ENCODE results near the gene BRSK2.

BRSK2 gene

DNA sequence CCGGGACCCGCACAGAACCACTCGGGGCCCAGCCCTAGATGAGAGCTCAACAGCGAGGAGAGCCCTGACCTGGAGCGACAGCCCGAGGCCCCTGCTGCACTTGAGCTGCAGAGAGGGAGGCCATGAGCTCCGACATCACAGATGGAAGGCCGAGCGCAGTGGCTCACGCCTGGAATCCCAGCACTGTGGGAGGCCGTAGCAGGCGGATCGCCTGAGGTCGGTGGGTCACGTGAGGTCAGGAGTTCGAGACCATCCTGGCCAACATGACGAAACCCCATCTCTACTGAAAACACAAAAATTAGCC, 13.8 kb upstream of the BRSK2 start:
- DNase-seq (ENCODE audit: low spot score) = no peak

DNA sequence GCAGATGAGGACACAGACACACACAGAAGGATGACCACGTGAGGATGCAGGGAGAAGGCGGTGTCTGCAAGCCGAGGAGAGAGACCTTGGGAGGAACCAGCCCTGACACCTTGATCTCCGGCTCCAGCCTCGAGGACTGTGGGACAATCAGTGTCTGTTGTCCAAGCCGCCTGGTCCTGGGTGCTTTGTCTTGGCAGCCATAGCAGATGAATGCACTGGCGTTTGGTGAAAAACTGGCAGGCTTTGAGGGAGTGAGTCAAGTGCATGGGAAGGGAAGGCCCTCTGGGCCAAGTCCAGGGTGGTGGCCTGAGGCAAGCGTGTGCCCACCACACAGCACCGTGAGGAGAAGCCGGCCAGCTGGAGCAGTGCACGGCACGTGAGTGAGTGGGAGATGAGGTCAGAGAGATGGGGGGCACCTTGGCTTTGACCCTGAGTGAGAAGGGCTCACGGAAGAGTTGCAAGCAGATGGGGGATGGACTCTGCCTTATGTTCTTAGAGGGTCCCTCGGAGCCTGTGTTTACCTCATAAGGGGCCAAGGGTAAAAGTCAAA, 12.4 kb upstream of the BRSK2 start:
- DNase-seq (ENCODE audit: low spot score) = no peak

- no peak for DNase-seq (ENCODE audit: low spot score)
Observed at GRCh38 chr11:1381793-1382425, 7.8 kb upstream of the BRSK2 start.

GRCh38 chr11:1382429-1382828, 7.3 kb upstream of the BRSK2 start:
- no peak for DNase-seq (ENCODE audit: low spot score)

- peak; percentile 75 for DNase-seq (ENCODE audit: low spot score)
Observed at GRCh38 chr11:1382831-1383607, 6.7 kb upstream of the BRSK2 start.

DNA sequence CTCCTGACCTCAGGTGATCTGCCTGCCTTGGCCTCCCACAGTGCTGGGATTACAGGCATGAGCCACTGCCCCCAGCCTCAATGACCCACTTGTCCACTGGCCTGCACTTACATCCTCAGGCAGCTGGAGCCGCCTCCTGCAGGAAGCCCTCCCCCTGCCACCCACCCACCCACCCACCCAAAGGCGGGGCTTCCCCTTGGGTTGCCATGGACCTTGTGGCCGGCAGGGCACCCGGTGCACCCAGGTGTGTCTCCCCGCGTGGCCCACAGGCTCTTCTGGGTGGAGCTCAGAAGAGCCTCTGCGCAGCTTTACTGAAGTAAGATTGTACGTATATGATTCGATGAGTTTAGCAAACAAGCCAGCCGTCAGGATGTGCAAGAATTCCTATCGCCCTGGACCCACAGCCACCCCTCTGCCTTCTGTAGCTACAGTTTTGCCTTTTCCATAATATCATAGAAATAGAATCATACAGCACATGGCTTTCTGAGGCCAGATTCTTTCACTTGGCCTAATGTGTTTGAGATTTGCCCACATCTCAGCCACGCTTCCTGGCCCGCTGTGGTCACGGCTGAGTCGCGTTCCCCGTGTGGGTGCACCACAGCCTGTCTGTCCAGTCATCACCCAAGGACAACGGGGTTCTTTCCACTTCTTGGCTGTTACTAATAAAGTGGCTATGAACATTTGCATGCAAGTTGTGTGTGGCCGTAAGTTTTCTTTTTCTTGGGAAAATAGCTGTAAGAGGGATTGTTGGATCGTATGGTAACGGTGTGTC, 5.3 kb upstream of the BRSK2 start:
- no peak for DNase-seq (ENCODE audit: low spot score)

GRCh38 chr11:1387521-1387920, 2.2 kb upstream of the BRSK2 start:
- no peak for DNase-seq (ENCODE audit: low spot score)

GRCh38 chr11:1387961-1388762, 1.6 kb upstream of the BRSK2 start:
- DNase-seq (ENCODE audit: low spot score) = no peak

GRCh38 chr11:1388763-1389102, 1.0 kb upstream of the BRSK2 start:
- DNase-seq (ENCODE audit: low spot score) = no peak

- DNase-seq (ENCODE audit: low spot score) = peak; percentile 95
Observed at GRCh38 chr11:1389103-1389931, 417 bp upstream of the BRSK2 start.

DNA sequence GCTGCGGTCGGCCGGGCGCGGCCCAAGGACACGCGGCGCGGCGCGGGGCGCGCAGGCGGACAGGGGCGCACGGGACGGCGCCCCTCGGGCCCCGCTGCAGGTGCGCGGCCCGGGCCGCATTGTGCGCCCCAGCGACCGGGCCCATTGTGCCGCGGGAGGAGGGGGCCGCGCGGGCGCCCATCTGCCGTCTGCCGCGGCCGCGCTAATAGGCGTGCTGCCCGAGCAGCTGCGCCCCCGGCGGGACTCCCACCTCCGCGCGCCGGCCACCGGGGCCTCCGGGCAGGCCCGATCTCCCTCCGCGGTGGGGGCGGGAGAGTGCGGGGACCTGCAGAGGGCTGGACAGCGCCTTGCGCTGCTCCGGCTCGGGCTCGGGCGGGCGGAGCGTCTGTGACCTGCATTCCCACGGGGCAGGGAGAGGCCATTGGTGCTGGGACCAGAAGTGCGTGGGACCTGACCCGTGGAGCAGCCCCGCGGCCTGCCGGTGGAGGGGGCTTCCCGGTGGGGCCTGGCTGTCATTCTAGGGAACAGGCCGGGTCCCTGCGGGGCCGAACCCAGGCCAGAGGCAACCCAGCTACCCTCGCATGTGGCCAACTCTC, 933 bp downstream of the BRSK2 start:
- peak; percentile 56 for DNase-seq (ENCODE audit: low spot score)

DNA sequence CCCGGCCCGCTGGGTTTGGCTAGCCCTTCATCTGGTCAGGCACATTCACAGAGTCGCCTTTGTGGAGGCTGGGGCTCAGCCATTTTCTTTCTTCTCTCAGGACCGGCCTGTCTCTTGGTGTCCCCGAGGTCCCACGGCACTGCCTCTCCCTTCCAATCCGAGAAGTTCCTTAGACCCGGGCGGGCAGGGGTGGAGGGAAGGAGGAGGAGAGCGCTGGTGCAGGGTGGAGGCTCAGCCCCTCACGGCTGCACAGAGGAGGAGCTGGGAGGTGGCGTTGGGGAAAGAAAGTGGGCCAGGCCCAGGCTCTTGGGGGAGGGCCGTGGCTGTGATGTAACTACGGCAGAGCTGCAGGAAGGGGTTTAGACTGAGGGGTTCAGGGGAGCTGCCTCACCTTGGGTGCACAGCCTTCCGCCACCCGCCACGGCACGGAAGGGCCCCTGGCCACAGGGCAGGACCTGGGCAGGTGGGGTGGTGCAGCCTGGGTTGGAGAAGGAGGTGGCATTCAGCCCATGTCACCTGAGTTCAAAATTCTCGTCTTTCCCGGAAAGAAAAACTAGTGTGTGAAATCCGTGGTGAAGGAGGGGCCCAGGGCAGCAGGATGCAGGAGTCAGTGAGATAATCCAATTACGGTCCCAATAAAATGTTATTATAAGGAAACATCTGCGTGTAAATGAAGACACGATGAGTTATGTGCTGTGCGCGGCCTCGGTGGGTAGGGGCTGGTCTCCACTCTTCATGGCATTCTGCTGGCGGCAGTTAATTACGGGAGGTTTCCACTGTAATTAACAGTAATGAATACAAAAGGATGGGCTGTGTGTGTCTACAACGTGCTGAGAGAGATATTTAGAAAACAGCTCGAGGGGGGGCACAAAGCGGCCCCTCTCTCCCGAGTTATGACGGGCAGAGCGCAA, 1.7 kb downstream of the BRSK2 start:
- DNase-seq (ENCODE audit: low spot score) = peak; percentile 62

- DNase-seq (ENCODE audit: low spot score) = no peak
Observed at GRCh38 chr11:1392111-1392510, 2.4 kb downstream of the BRSK2 start.

DNA sequence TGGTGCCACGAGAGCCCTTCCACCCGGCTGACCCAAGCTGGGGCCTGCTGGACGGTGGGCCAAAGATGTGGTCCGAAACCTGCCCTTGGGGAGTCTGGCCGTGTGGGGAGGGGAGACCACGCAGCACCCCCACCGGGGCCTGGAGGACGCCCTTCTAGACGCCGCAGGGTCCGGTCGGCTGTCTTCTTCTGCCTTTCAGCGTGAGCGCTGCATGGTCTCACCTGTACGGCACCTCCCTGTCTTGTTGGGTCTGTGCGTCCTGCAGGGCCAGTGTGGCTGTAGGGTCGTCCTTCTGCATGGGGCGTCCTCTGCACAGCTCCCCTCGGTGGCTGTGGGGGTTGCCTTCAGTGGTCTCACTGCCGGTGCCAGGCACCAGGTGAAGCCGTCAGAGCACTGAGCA, 2.8 kb downstream of the BRSK2 start:
- DNase-seq (ENCODE audit: low spot score) = no peak

- DNase-seq (ENCODE audit: low spot score) = no peak
Observed at GRCh38 chr11:1393038-1393710, 3.4 kb downstream of the BRSK2 start.

- DNase-seq (ENCODE audit: low spot score) = no peak
Observed at GRCh38 chr11:1394936-1395772, 5.4 kb downstream of the BRSK2 start.

- no peak for DNase-seq (ENCODE audit: low spot score)
Observed at GRCh38 chr11:1395773-1396374, 6.1 kb downstream of the BRSK2 start.

DNA sequence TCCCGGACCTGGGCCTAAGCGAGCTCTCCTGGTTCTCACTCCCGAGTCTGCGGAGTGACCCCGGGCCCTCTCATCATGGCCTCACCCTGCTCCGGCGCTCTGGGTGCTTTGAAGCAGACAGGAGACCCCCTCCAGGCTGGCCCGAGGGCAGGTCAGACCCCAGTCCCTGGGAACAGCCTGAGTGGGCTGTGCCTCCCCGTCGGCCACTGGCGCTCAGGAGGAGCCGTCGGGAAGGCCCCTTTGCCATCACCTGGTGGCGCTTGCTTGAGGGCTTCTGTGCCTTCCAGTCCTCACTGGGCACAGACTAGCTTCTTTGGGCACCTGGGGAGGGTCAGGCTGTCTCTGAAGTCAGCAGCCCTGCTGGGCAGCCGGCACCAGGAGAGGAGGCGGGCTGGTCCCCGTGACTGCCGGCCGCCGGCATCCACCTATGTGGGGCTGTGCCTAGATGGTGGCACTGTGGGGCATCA, 6.7 kb downstream of the BRSK2 start:
- no peak for DNase-seq (ENCODE audit: low spot score)

Measured in globus pallidus (tissue), 1 donor.